HepG2 (cell line): ENCODE results near the gene UCKL1. TPM values are rescaled to one million over a fixed set of nuclear protein-coding genes. Genes with fewer than 3 reads are reported as not detected.

Source experiments
- BORCS8-MEF2B ChIP-seq: sonication (generic); formaldehyde crosslinking; IDR thresholded peaks from 2 replicates; pipeline ENCODE4 v1.8.0; 2022; ENCODE audit warnings: mild to moderate bottlenecking, missing genetic modification reagents
- DPF2 ChIP-seq: sonication (generic); formaldehyde crosslinking; IDR thresholded peaks from 2 replicates; pipeline ENCODE4 v1.4.0; 2020; ENCODE audit warnings: mild to moderate bottlenecking, low read depth, missing genetic modification reagents, borderline replicate concordance
- GZF1 ChIP-seq: sonication (generic); formaldehyde crosslinking; IDR thresholded peaks from 2 replicates; pipeline ENCODE4 v1.5.1; 2020; ENCODE audit warnings: mild to moderate bottlenecking, missing genetic modification reagents
- MEIS2 ChIP-seq: sonication (generic); formaldehyde crosslinking; IDR thresholded peaks from 2 replicates; pipeline ENCODE4 v1.9.0; 2021; ENCODE audit warnings: mild to moderate bottlenecking, missing genetic modification reagents
- NFKBIZ ChIP-seq: IDR thresholded peaks from 2 replicates; pipeline ENCODE4 v1.6.1; 2018; ENCODE audit warnings: missing genetic modification reagents, missing compliant biosample characterization
- ZNF282 ChIP-seq: fragments of 450-650 bp; IDR thresholded peaks from 2 replicates; pipeline ENCODE4 v1.6.1; 2018; ENCODE audit not compliant: partially characterized antibody
- ZNF292 ChIP-seq: sonication (generic); formaldehyde crosslinking; IDR thresholded peaks from 2 replicates; pipeline ENCODE4 v1.8.1; 2022; ENCODE audit warnings: mild to moderate bottlenecking, low read depth, missing genetic modification reagents, borderline replicate concordance
- ZNF329 ChIP-seq: sonication (generic); formaldehyde crosslinking; IDR thresholded peaks from 2 replicates; pipeline ENCODE4 v1.9.0; 2021; ENCODE audit warnings: low read depth, mild to moderate bottlenecking, missing genetic modification reagents
- ZNF567 ChIP-seq: sonication (generic); formaldehyde crosslinking; IDR thresholded peaks from 2 replicates; pipeline ENCODE4 v1.8.1; 2023; ENCODE audit warnings: mild to moderate bottlenecking, missing genetic modification reagents, borderline replicate concordance
- ZNF749 ChIP-seq: sonication (generic); formaldehyde crosslinking; IDR thresholded peaks from 2 replicates; pipeline ENCODE4 v1.8.0; 2022; ENCODE audit warnings: mild to moderate bottlenecking, missing genetic modification reagents, moderate library complexity, borderline replicate concordance
- polyA plus RNA-seq, 8 experiments: library from polyadenylated mRNA; depleted of rRNA in 3 of 8; stranded (reverse) in 7 of 8; unstranded in 1 of 8; fragments of >200 nt; fragmentation: Illumina TruSeq in 4 of 8; extraction: Trizol in 4 of 8; gene quantifications; 2 replicates each; pipeline versions ENCODE4 v1.2.1 to v1.2.3, GENCODE V29; 2011 to 2016; ENCODE audit warnings: low read depth in 4 of 8, missing spikeins in 1 of 8, mixed read lengths in 1 of 8; ENCODE audit not compliant: insufficient read depth in 1 of 8
- total RNA-seq, 5 experiments: library from RNA; depleted of rRNA; stranded (reverse); fragments of >200 nt; fragmentation: Illumina TruSeq; extraction: Trizol; gene quantifications; 2 replicates each; pipeline ENCODE4 v1.2.3, GENCODE V29; 2016; ENCODE audit warnings: low read depth in 1 of 5
- TF ChIP-seq, protein P1 (sequence below): sonication (generic); formaldehyde crosslinking; IDR thresholded peaks from one replicate; pipeline ENCODE4 v1.5.1; 2020; ENCODE audit warnings: mild to moderate bottlenecking, missing genetic modification reagents; ENCODE audit errors: not compliant biosample characterization
- TF ChIP-seq, protein P2 (sequence below): sonication (generic); formaldehyde crosslinking; IDR thresholded peaks from 2 replicates; pipeline ENCODE4 v1.4.0; 2020; ENCODE audit warnings: missing genetic modification reagents
- TF ChIP-seq, protein P3 (sequence below): sonication (generic); formaldehyde crosslinking; IDR thresholded peaks from 2 replicates; pipeline ENCODE4 v1.5.0; 2020; ENCODE audit warnings: mild to moderate bottlenecking, missing genetic modification reagents, borderline replicate concordance

The UCKL1 gene
- total and polyA plus RNA-seq, 2 of the 13 experiments (the other 11 are each of a cell fraction or from before 2014, with no cell fraction given) = 50.2 to 126 TPM

DNA sequence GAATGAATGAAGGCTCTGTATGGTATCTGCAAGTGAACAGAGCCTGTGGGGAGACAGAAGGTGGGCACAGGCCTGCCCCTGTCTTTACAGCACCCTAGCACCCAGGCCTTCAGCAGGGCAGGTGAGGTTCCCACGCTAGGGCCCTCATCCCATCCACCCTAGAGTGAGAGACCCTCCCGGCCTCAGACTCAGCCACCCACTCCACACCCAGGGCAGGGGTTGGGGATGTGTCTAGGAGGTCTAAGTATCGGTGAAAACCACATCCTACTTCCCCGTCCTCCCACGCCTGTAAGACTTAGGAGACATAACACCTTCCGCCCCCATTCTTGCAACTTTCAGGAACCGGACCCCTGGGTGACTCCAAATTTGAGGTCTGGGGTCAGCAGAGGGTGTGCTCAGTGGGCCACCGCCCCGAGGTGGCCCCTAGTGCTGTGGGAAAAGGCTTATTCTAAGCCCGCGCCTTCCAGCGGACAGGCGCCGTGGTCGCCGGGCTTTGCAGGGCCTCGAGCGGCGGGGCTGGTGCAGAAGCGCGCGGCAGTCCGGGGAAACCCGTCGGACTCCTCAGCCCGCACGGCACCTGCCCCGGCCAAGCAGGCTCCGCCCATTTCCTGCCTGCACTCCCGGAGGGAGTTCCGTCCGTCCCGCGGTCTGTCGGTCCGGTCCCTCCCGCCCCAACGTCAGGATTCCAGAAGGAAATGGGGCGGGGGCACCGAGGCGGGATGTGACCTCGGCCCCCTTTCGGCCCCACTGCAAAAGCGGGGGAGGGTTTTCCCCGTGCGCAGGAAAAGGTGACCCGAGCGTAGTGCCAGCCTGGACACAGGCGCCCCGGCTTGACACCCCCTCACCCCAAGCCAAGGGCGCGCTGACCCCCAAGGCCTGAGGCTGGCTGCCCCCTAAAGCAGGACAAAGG is 22.4 kb upstream of the UCKL1 start (continued):
- TF ChIP-seq, protein P1, sequence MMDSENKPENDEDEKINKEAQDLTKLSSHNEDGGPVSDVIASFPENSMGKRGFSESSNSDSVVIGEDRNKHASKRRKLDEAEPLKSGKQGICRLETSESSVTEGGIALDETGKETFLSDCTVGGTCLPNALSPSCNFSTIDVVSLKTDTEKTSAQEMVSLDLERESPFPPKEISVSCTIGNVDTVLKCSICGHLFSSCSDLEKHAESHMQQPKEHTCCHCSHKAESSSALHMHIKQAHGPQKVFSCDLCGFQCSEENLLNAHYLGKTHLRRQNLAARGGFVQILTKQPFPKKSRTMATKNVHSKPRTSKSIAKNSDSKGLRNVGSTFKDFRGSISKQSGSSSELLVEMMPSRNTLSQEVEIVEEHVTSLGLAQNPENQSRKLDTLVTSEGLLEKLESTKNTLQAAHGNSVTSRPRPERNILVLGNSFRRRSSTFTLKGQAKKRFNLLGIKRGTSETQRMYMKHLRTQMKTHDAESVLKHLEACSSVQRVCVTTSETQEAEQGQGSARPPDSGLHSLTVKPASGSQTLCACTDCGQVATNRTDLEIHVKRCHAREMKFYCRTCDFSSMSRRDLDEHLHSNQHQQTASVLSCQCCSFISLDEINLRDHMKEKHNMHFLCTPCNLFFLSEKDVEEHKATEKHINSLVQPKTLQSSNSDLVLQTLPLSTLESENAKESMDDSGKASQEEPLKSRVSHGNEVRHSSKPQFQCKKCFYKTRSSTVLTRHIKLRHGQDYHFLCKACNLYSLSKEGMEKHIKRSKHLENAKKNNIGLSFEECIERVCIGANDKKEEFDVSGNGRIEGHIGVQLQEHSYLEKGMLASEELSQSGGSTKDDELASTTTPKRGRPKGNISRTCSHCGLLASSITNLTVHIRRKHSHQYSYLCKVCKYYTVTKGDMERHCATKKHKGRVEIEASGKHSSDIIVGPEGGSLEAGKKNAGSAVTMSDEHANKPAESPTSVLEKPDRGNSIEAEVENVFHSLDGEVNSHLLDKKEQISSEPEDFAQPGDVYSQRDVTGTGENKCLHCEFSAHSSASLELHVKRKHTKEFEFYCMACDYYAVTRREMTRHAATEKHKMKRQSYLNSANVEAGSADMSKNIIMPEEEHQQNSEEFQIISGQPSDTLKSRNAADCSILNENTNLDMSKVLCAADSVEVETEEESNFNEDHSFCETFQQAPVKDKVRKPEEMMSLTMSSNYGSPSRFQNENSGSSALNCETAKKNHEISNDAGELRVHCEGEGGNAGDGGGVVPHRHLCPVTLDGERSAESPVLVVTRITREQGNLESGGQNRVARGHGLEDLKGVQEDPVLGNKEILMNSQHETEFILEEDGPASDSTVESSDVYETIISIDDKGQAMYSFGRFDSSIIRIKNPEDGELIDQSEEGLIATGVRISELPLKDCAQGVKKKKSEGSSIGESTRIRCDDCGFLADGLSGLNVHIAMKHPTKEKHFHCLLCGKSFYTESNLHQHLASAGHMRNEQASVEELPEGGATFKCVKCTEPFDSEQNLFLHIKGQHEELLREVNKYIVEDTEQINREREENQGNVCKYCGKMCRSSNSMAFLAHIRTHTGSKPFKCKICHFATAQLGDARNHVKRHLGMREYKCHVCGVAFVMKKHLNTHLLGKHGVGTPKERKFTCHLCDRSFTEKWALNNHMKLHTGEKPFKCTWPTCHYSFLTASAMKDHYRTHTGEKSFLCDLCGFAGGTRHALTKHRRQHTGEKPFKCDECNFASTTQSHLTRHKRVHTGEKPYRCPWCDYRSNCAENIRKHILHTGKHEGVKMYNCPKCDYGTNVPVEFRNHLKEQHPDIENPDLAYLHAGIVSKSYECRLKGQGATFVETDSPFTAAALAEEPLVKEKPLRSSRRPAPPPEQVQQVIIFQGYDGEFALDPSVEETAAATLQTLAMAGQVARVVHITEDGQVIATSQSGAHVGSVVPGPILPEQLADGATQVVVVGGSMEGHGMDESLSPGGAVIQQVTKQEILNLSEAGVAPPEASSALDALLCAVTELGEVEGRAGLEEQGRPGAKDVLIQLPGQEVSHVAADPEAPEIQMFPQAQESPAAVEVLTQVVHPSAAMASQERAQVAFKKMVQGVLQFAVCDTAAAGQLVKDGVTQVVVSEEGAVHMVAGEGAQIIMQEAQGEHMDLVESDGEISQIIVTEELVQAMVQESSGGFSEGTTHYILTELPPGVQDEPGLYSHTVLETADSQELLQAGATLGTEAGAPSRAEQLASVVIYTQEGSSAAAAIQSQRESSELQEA (CRISPR knock-in tag) = peak; percentile 96
- 0 out of 2 replicates have a peak, but pooled peaks have one; percentile 51 for TF ChIP-seq DPF2 (CRISPR knock-in tag)
- TF ChIP-seq ZNF292 = 0 out of 2 replicates have a peak, but pooled peaks have one; percentile 23
- TF ChIP-seq GZF1 = peak; percentile 85
- peak; percentile 58; the same call in 1 of the 2 replicates for TF ChIP-seq BORCS8-MEF2B (CRISPR knock-in tag)
- no peak; the same call in none of the 2 replicates for TF ChIP-seq ZNF749 (CRISPR knock-in tag)
- TF ChIP-seq MEIS2 (CRISPR knock-in tag) = peak; percentile 93
- no peak for TF ChIP-seq ZNF567
- TF ChIP-seq ZNF329 (CRISPR knock-in tag) = peak; percentile 56; the same call in 1 of the 2 replicates
- no peak for TF ChIP-seq ZNF282
- TF ChIP-seq, protein P2, sequence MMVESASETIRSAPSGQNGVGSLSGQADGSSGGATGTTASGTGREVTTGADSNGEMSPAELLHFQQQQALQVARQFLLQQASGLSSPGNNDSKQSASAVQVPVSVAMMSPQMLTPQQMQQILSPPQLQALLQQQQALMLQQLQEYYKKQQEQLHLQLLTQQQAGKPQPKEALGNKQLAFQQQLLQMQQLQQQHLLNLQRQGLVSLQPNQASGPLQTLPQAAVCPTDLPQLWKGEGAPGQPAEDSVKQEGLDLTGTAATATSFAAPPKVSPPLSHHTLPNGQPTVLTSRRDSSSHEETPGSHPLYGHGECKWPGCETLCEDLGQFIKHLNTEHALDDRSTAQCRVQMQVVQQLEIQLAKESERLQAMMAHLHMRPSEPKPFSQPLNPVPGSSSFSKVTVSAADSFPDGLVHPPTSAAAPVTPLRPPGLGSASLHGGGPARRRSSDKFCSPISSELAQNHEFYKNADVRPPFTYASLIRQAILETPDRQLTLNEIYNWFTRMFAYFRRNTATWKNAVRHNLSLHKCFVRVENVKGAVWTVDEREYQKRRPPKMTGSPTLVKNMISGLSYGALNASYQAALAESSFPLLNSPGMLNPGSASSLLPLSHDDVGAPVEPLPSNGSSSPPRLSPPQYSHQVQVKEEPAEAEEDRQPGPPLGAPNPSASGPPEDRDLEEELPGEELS (CRISPR knock-in tag) = peak; percentile 77
- TF ChIP-seq, protein P3, sequence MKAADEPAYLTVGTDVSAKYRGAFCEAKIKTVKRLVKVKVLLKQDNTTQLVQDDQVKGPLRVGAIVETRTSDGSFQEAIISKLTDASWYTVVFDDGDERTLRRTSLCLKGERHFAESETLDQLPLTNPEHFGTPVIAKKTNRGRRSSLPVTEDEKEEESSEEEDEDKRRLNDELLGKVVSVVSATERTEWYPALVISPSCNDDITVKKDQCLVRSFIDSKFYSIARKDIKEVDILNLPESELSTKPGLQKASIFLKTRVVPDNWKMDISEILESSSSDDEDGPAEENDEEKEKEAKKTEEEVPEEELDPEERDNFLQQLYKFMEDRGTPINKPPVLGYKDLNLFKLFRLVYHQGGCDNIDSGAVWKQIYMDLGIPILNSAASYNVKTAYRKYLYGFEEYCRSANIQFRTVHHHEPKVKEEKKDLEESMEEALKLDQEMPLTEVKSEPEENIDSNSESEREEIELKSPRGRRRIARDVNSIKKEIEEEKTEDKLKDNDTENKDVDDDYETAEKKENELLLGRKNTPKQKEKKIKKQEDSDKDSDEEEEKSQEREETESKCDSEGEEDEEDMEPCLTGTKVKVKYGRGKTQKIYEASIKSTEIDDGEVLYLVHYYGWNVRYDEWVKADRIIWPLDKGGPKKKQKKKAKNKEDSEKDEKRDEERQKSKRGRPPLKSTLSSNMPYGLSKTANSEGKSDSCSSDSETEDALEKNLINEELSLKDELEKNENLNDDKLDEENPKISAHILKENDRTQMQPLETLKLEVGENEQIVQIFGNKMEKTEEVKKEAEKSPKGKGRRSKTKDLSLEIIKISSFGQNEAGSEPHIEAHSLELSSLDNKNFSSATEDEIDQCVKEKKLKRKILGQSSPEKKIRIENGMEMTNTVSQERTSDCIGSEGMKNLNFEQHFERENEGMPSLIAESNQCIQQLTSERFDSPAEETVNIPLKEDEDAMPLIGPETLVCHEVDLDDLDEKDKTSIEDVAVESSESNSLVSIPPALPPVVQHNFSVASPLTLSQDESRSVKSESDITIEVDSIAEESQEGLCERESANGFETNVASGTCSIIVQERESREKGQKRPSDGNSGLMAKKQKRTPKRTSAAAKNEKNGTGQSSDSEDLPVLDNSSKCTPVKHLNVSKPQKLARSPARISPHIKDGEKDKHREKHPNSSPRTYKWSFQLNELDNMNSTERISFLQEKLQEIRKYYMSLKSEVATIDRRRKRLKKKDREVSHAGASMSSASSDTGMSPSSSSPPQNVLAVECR (CRISPR knock-in tag) = peak; percentile 74
- TF ChIP-seq NFKBIZ (CRISPR knock-in tag) = peak; percentile 86
